ENCODE results near the gene CAMK1D.

CAMK1D gene

GRCh38 chr10:12501841-12502525 is 152.6 kb downstream of the CAMK1D start:
- H3K27ac ChIP-seq (ENCODE audit: low read depth, low read length): no peak overlapping the region
- no peaks in the 10 kb centered on the region for H3K36me3 ChIP-seq (ENCODE audit: control insufficient read depth, insufficient read depth, low read length)
- no peaks in the 10 kb centered on the region for H3K9me3 ChIP-seq (ENCODE audit: control insufficient read depth, insufficient read depth, low read length)
- no peaks in the 10 kb centered on the region for H3K27me3 ChIP-seq (ENCODE audit: control insufficient read depth, insufficient read depth, low read length)
- no peak overlapping the region for H3K9ac ChIP-seq (ENCODE audit: low read depth, low read length)
- H3K4me1 ChIP-seq (ENCODE audit: control insufficient read depth, insufficient read depth, low read length): peaks cover 16% of the 10 kb centered on the region
- H3K4me3 ChIP-seq (ENCODE audit: low read depth, low read length): no peak overlapping the region

DNA sequence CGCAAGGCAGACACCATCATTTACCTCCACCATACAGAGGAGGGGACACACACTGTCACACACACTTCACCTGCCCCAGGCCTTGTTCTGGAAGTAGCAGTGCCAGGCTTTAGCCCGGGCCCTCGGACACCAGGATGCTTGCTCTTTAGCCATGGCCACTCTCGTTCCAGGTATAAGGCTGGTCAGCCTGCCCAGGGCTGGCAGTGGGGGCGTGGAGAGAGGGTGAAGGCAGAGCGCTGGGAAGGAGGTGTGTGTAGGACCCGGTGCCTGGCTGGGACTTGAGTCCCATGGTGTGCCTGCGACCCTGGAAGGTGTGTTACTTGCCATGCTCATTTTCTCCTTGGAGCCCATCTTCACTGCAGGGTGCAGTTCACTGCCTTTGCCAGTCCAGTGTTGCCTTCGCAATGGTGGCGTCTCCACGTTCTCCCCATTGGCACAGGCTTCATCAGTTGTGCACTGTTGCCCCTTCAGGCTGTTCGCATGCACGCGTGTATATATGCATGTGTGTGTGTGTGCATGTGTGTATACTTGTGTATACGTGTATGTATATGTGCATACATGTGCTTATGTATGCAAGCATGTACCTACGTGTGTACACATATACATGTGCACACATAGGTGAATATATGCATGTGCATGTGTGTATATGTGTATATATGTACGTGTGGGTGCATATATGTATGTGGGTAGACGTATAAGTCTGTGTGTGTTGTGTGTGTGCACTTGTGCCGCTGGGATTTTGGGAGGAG is 153.4 kb downstream of the CAMK1D start:
- no peak overlapping the region for H3K27ac ChIP-seq (ENCODE audit: low read depth, low read length)
- no peaks in the 10 kb centered on the region for H3K27me3 ChIP-seq (ENCODE audit: control insufficient read depth, insufficient read depth, low read length)
- H3K9ac ChIP-seq (ENCODE audit: low read depth, low read length): no peak overlapping the region
- peaks cover 16% of the 10 kb centered on the region for H3K4me1 ChIP-seq (ENCODE audit: control insufficient read depth, insufficient read depth, low read length)
- no peaks in the 10 kb centered on the region for H3K9me3 ChIP-seq (ENCODE audit: control insufficient read depth, insufficient read depth, low read length)
- H3K36me3 ChIP-seq (ENCODE audit: control insufficient read depth, insufficient read depth, low read length): no peaks in the 10 kb centered on the region
- H3K4me3 ChIP-seq (ENCODE audit: low read depth, low read length): no peak overlapping the region

DNA sequence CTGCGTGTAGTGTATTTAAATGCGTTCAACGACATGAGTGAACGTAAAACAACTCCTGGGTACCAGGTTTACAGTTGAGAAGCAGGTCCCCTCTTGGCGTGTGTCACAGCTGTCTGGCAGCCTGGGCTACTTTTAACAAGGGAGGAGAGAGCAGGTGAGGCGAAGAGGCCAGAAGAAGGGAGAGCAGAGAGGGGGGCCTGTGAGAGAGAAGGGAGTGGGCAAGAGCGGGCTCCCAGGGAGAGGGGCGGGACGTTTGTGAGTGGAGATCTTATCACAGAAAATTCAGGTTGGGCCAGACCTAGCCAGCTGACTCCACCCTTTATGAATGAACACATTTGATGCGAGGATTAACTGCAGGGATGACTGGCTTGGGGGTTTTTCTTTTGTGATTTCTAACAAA is 154.0 kb downstream of the CAMK1D start:
- Histone ChIP-seq H3K9me3 (ENCODE audit: control insufficient read depth, insufficient read depth, low read length) (no peaks in the 10 kb centered on the region), H3K27ac (ENCODE audit: low read depth, low read length) (no peak overlapping the region), H3K4me3 (ENCODE audit: low read depth, low read length) (no peak overlapping the region), H3K27me3 (ENCODE audit: control insufficient read depth, insufficient read depth, low read length) (no peaks in the 10 kb centered on the region), H3K9ac (ENCODE audit: low read depth, low read length) (no peak overlapping the region), H3K36me3 (ENCODE audit: control insufficient read depth, insufficient read depth, low read length) (no peaks in the 10 kb centered on the region), H3K4me1 (ENCODE audit: control insufficient read depth, insufficient read depth, low read length) (peaks cover 16% of the 10 kb centered on the region)

DNA sequence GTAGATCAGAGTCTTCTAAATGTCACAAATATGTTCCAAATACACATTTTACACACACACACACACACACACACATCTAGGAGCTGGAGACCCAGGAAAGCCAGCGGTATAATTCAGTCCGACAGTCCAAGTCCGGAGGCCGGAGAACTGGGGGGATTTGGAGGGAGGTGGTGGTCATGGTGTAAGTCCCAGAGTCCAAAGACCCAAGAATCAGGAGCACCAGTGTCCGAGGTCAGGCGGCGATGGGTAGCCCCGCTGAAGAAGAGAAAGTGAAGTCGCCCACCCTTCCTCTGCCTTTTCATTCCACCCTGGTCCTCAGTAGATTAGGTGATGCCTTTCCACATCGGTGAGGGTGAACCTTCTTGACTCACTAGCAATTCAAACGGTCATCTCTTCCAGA is 154.8 kb downstream of the CAMK1D start:
- no peak overlapping the region for H3K9ac ChIP-seq (ENCODE audit: low read depth, low read length)
- H3K4me3 ChIP-seq (ENCODE audit: low read depth, low read length): no peak overlapping the region
- no peaks in the 10 kb centered on the region for H3K27me3 ChIP-seq (ENCODE audit: control insufficient read depth, insufficient read depth, low read length)
- peaks cover 10% of the 10 kb centered on the region for H3K4me1 ChIP-seq (ENCODE audit: control insufficient read depth, insufficient read depth, low read length)
- H3K36me3 ChIP-seq (ENCODE audit: control insufficient read depth, insufficient read depth, low read length): no peaks in the 10 kb centered on the region
- H3K27ac ChIP-seq (ENCODE audit: low read depth, low read length): no peak overlapping the region
- no peaks in the 10 kb centered on the region for H3K9me3 ChIP-seq (ENCODE audit: control insufficient read depth, insufficient read depth, low read length)

- Histone ChIP-seq H3K27ac (ENCODE audit: low read depth, low read length) (no peak overlapping the region), H3K9ac (ENCODE audit: low read depth, low read length) (no peak overlapping the region), H3K4me3 (ENCODE audit: low read depth, low read length) (no peak overlapping the region), H3K27me3 (ENCODE audit: control insufficient read depth, insufficient read depth, low read length) (no peaks in the 10 kb centered on the region), H3K36me3 (ENCODE audit: control insufficient read depth, insufficient read depth, low read length) (no peaks in the 10 kb centered on the region), H3K4me1 (ENCODE audit: control insufficient read depth, insufficient read depth, low read length) (peaks cover 6% of the 10 kb centered on the region), H3K9me3 (ENCODE audit: control insufficient read depth, insufficient read depth, low read length) (no peaks in the 10 kb centered on the region)
These were observed 155.3 kb downstream of the CAMK1D start for GRCh38 chr10:12504628-12505027.

- Histone ChIP-seq H3K4me1 (ENCODE audit: control insufficient read depth, insufficient read depth, low read length) (peaks cover 4% of the 10 kb centered on the region), H3K27ac (ENCODE audit: low read depth, low read length) (no peak overlapping the region), H3K27me3 (ENCODE audit: control insufficient read depth, insufficient read depth, low read length) (no peaks in the 10 kb centered on the region), H3K9me3 (ENCODE audit: control insufficient read depth, insufficient read depth, low read length) (no peaks in the 10 kb centered on the region), H3K4me3 (ENCODE audit: low read depth, low read length) (no peak overlapping the region), H3K9ac (ENCODE audit: low read depth, low read length) (no peak overlapping the region), H3K36me3 (ENCODE audit: control insufficient read depth, insufficient read depth, low read length) (no peaks in the 10 kb centered on the region)
These were observed 156.3 kb downstream of the CAMK1D start for GRCh38 chr10:12505683-12506082.

GRCh38 chr10:12507165-12507850 is 158.0 kb downstream of the CAMK1D start:
- Histone ChIP-seq H3K36me3 (ENCODE audit: control insufficient read depth, insufficient read depth, low read length) (no peaks in the 10 kb centered on the region), H3K27me3 (ENCODE audit: control insufficient read depth, insufficient read depth, low read length) (no peaks in the 10 kb centered on the region), H3K4me1 (ENCODE audit: control insufficient read depth, insufficient read depth, low read length) (no peaks in the 10 kb centered on the region), H3K9me3 (ENCODE audit: control insufficient read depth, insufficient read depth, low read length) (no peaks in the 10 kb centered on the region), H3K27ac (ENCODE audit: low read depth, low read length) (no peak overlapping the region), H3K4me3 (ENCODE audit: low read depth, low read length) (no peak overlapping the region), H3K9ac (ENCODE audit: low read depth, low read length) (no peak overlapping the region)

- Histone ChIP-seq H3K9me3 (ENCODE audit: control insufficient read depth, insufficient read depth, low read length) (no peaks in the 10 kb centered on the region), H3K4me3 (ENCODE audit: low read depth, low read length) (no peak overlapping the region), H3K27me3 (ENCODE audit: control insufficient read depth, insufficient read depth, low read length) (no peaks in the 10 kb centered on the region), H3K4me1 (ENCODE audit: control insufficient read depth, insufficient read depth, low read length) (no peaks in the 10 kb centered on the region), H3K36me3 (ENCODE audit: control insufficient read depth, insufficient read depth, low read length) (no peaks in the 10 kb centered on the region), H3K9ac (ENCODE audit: low read depth, low read length) (no peak overlapping the region), H3K27ac (ENCODE audit: low read depth, low read length) (no peak overlapping the region)
These were observed 158.8 kb downstream of the CAMK1D start for GRCh38 chr10:12508165-12508564.

DNA sequence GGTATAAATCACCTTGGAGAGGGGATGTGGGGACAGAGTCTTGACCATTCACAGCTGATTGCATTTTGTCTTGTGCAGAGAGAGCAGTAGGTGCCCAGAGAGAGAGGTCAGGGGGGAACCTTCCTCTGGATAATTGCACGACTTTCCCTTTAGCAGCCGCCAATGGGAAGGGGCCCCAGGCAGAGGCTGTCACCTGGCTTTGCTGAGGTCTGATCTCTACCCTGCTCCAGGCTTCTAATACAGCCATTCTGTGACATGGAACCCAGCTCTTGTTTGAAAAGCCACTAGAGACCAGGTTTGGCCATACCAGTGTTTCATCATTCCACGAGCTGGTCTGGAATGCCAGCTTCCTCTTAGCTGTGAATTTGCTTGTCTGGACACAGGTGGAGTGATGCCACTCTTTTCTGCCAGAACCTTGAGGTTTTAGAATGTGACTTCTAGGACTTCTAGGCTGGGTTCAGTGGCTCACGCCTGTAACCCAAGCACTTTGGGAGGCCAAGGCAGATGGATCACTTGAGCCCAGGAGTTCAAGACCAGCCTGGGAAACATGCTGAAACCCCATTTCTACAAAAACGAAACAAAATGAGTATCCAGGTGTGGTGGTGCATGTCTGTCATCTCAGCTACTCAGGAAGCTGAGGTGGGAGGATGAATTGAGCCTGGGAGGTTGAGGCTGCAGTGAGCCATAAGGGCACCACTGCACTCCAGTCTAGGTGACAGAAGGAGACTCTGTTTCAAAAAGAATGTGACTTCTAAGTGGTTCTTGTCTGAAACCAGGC is 159.9 kb downstream of the CAMK1D start:
- Histone ChIP-seq H3K9me3 (ENCODE audit: control insufficient read depth, insufficient read depth, low read length) (no peaks in the 10 kb centered on the region), H3K27me3 (ENCODE audit: control insufficient read depth, insufficient read depth, low read length) (no peaks in the 10 kb centered on the region), H3K9ac (ENCODE audit: low read depth, low read length) (no peak overlapping the region), H3K36me3 (ENCODE audit: control insufficient read depth, insufficient read depth, low read length) (no peaks in the 10 kb centered on the region), H3K27ac (ENCODE audit: low read depth, low read length) (no peak overlapping the region), H3K4me3 (ENCODE audit: low read depth, low read length) (no peak overlapping the region), H3K4me1 (ENCODE audit: control insufficient read depth, insufficient read depth, low read length) (no peaks in the 10 kb centered on the region)

- Histone ChIP-seq H3K27me3 (ENCODE audit: control insufficient read depth, insufficient read depth, low read length) (no peaks in the 10 kb centered on the region), H3K36me3 (ENCODE audit: control insufficient read depth, insufficient read depth, low read length) (no peaks in the 10 kb centered on the region), H3K4me3 (ENCODE audit: low read depth, low read length) (no peak overlapping the region), H3K27ac (ENCODE audit: low read depth, low read length) (no peak overlapping the region), H3K9ac (ENCODE audit: low read depth, low read length) (no peak overlapping the region), H3K4me1 (ENCODE audit: control insufficient read depth, insufficient read depth, low read length) (no peaks in the 10 kb centered on the region), H3K9me3 (ENCODE audit: control insufficient read depth, insufficient read depth, low read length) (no peaks in the 10 kb centered on the region)
These were observed 160.4 kb downstream of the CAMK1D start for GRCh38 chr10:12509794-12510100.

Measured in HUES48 (cell line).